GM12875 (cell line): ENCODE data around the gene CTCF.
"Not testable (repeated sequence)": the region's sequence is repeated elsewhere in the genome, so short reads cannot be mapped to it uniquely, and the experiment has no call there.

Experiments used
- H3K4me3 ChIP-seq: one replicate; pipeline ENCODE4 v1.5.1; 2011; ENCODE audit warnings: low read depth, low read length, control low read depth
- CTCF ChIP-seq: IDR thresholded peaks from 2 replicates; pipeline ENCODE4 v1.5.1; 2011; ENCODE audit warnings: low read depth, mild to moderate bottlenecking, control low read depth, inconsistent platforms, low read length, moderate library complexity, borderline replicate concordance; ENCODE audit not compliant: insufficient read depth

Gene CTCF

GRCh38 chr16:67529582-67530012, 32.7 kb upstream of the CTCF start:
- no peak for TF ChIP-seq CTCF

GRCh38 chr16:67530013-67530939, 32.0 kb upstream of the CTCF start:
- TF ChIP-seq CTCF = no peak
- H3K4me3 ChIP-seq = peak overlapping the region; percentile 62

More at GRCh38 chr16:67529582-67530012, 32.7 kb upstream of the CTCF start:
- H3K4me3 ChIP-seq = peak overlapping the region; percentile 62

- no peak overlapping the region for H3K4me3 ChIP-seq
- TF ChIP-seq CTCF = no peak
Observed at GRCh38 chr16:67531247-67531646, 31.1 kb upstream of the CTCF start.

- no peak overlapping the region for H3K4me3 ChIP-seq
Observed at GRCh38 chr16:67533024-67533560, 29.2 kb upstream of the CTCF start.

GRCh38 chr16:67533987-67534386, 28.3 kb upstream of the CTCF start:
- H3K4me3 ChIP-seq = not testable (repeated sequence)

More at GRCh38 chr16:67533024-67533560, 29.2 kb upstream of the CTCF start:
- TF ChIP-seq CTCF = no peak

GRCh38 chr16:67534431-67534830, 27.9 kb upstream of the CTCF start:
- no peak for TF ChIP-seq CTCF
- no peak overlapping the region for H3K4me3 ChIP-seq

GRCh38 chr16:67535201-67535600, 27.1 kb upstream of the CTCF start:
- TF ChIP-seq CTCF = no peak

More at GRCh38 chr16:67535201-67535600, 27.1 kb upstream of the CTCF start:
- H3K4me3 ChIP-seq = no peak overlapping the region
